ENCODE measurements around the gene CCDC24. TPM values are rescaled to one million over a fixed set of nuclear protein-coding genes. Genes with fewer than 3 reads are reported as not detected.

CCDC24 gene
- total RNA-seq, 5 donors from 2014 or later (not counting 1 experiment from before 2014, with no cell fraction given): 0.50 to 4.3 (median 1.7) TPM

- peaks cover 0 to 26% of the 10 kb centered on the region in 2 experiments for H3K27me3 ChIP-seq (replicated peaks in 1 of 2; ENCODE audit: control insufficient read depth in 2 of 2, extremely low read depth in 1 of 2, insufficient read depth in 2 of 2, low read length in 1 of 2)
- CTCF ChIA-PET: interaction anchor here in 1 of 2 donors (0.6 to 1.5 kb wide), 3 partner anchors 38 to 278 kb away, joined by 3 to 4 read pairs (median 4); no protein-coding TSS in a partner anchor
- no peak overlapping the region for H3K27ac ChIP-seq (ENCODE audit: low read length)
- Mint-ChIP-seq H3K36me3 (no peaks in the 10 kb centered on the region), H3K4me1 (peaks cover 8 to 11% (median 9%) of the 10 kb centered on the region in 3 donors), H3K9me3 (no peaks in the 10 kb centered on the region), H3K27ac (no peak overlapping the region), H3K27me3 (peaks cover 15 to 16% of the 10 kb centered on the region in 2 donors), H3K4me3 (no peak overlapping the region)
- H3K9me3 ChIP-seq: no peaks in the 10 kb centered on the region
- no peaks in the 10 kb centered on the region for H3K4me1 ChIP-seq (ENCODE audit: control insufficient read depth in 1 of 2, extremely low read depth in 1 of 2, insufficient read depth in 2 of 2, low read length in 2 of 2)
- WGBS (ENCODE audit: insufficient coverage): 53% methylated on average over 2 of the region's 16 CpGs
- DNase-seq (no peak), ATAC-seq (replicated peaks in 1 of 4) (no peak)
- no peak overlapping the region for H3K4me3 ChIP-seq (ENCODE audit: control insufficient read depth in 1 of 2, extremely low read depth in 1 of 2, low read length in 1 of 2)
- H3K36me3 ChIP-seq (ENCODE audit: control insufficient read depth in 2 of 2, extremely low read depth in 1 of 2, insufficient read depth in 1 of 2, low read length in 1 of 2): no peaks in the 10 kb centered on the region
- POLR2A ChIA-PET: no interaction called here
Measured at GRCh38 chr1:44043176-44044070, 52.0 kb downstream of the CCDC24 start.

GRCh38 chr1:44044071-44044801 is 52.8 kb downstream of the CCDC24 start:
- no peaks in the 10 kb centered on the region for H3K36me3 ChIP-seq (ENCODE audit: control insufficient read depth in 2 of 2, extremely low read depth in 1 of 2, insufficient read depth in 1 of 2, low read length in 1 of 2)
- no peaks in the 10 kb centered on the region for H3K36me3 Mint-ChIP-seq
- no peak overlapping the region for H3K27ac ChIP-seq (ENCODE audit: low read length)
- ATAC-seq (replicated peaks in 1 of 4): no peak
- POLR2A ChIA-PET: no interaction called here
- no peaks in the 10 kb centered on the region for H3K9me3 ChIP-seq
- no peak for DNase-seq
- no peaks in the 10 kb centered on the region for H3K9me3 Mint-ChIP-seq
- no peak overlapping the region for H3K4me3 Mint-ChIP-seq
- CTCF ChIA-PET: no interaction called here
- no peak overlapping the region for H3K27ac Mint-ChIP-seq
- H3K27me3 ChIP-seq (replicated peaks in 1 of 2; ENCODE audit: control insufficient read depth in 2 of 2, extremely low read depth in 1 of 2, insufficient read depth in 2 of 2, low read length in 1 of 2): peaks cover 0 to 26% of the 10 kb centered on the region in 2 experiments
- peaks cover 8 to 11% (median 11%) of the 10 kb centered on the region in 3 donors for H3K4me1 Mint-ChIP-seq
- peaks cover 15 to 16% of the 10 kb centered on the region in 2 donors for H3K27me3 Mint-ChIP-seq
- 67% methylated on average over 5 of the region's 7 CpGs for WGBS (ENCODE audit: insufficient coverage)
- no peak overlapping the region for H3K4me3 ChIP-seq (ENCODE audit: control insufficient read depth in 1 of 2, extremely low read depth in 1 of 2, low read length in 1 of 2)
- no peaks in the 10 kb centered on the region for H3K4me1 ChIP-seq (ENCODE audit: control insufficient read depth in 1 of 2, extremely low read depth in 1 of 2, insufficient read depth in 2 of 2, low read length in 2 of 2)

- peaks cover 15 to 16% of the 10 kb centered on the region in 2 donors for H3K27me3 Mint-ChIP-seq
- no peak for DNase-seq
- CTCF ChIA-PET: interaction anchor here in 1 of 2 donors (1.2 kb wide), 1 partner anchor 11 kb away, joined by 3 read pairs; no protein-coding TSS in a partner anchor
- WGBS (ENCODE audit: insufficient coverage): 76% methylated on average over 9 of the region's 9 CpGs
- Histone ChIP-seq H3K4me3 (ENCODE audit: control insufficient read depth in 1 of 2, extremely low read depth in 1 of 2, low read length in 1 of 2) (no peak overlapping the region), H3K9me3 (no peaks in the 10 kb centered on the region), H3K27me3 (replicated peaks in 1 of 2; ENCODE audit: control insufficient read depth in 2 of 2, extremely low read depth in 1 of 2, insufficient read depth in 2 of 2, low read length in 1 of 2) (peaks cover 0 to 26% of the 10 kb centered on the region in 2 experiments), H3K27ac (ENCODE audit: low read length) (no peak overlapping the region), H3K36me3 (ENCODE audit: control insufficient read depth in 2 of 2, extremely low read depth in 1 of 2, insufficient read depth in 1 of 2, low read length in 1 of 2) (no peaks in the 10 kb centered on the region), H3K4me1 (ENCODE audit: control insufficient read depth in 1 of 2, extremely low read depth in 1 of 2, insufficient read depth in 2 of 2, low read length in 2 of 2) (no peaks in the 10 kb centered on the region)
- no peaks in the 10 kb centered on the region for H3K36me3 Mint-ChIP-seq
- ATAC-seq (replicated peaks in 1 of 4): no peak
- H3K9me3 Mint-ChIP-seq: no peaks in the 10 kb centered on the region
- peaks cover 8 to 11% (median 11%) of the 10 kb centered on the region in 3 donors for H3K4me1 Mint-ChIP-seq
- POLR2A ChIA-PET: no interaction called here
- H3K4me3 Mint-ChIP-seq: no peak overlapping the region
- H3K27ac Mint-ChIP-seq: no peak overlapping the region
Measured at GRCh38 chr1:44045064-44045463, 53.7 kb downstream of the CCDC24 start.

Other genes with a start within 250 kb of the CCDC24 start
- 1 to 10 TPM in 1 of 5 donors, under 1 TPM in 3, not detected in 1; 0.35 to 1.5 (median 0.51) TPM for gene ARTN, start 57.8 kb upstream of the CCDC24 start, total RNA-seq
- 10 to 100 TPM; 15.3 to 24.3 (median 22.1) TPM for gene IPO13, start 44.6 kb upstream of the CCDC24 start, total RNA-seq
- gene DPH2, start 21.6 kb upstream of the CCDC24 start, total RNA-seq: 10 to 100 TPM; 22.1 to 46.6 (median 41.8) TPM
- gene ATP6V0B, start 16.6 kb upstream of the CCDC24 start, total RNA-seq: 10 to 100 TPM; 57.5 to 88.6 (median 69.5) TPM
- gene B4GALT2, start 12.4 kb upstream of the CCDC24 start, total RNA-seq: 1 to 10 TPM; 1.2 to 5.3 (median 3.1) TPM
- gene SLC6A9, start 39.9 kb downstream of the CCDC24 start, total RNA-seq: 1 to 10 TPM in 4 of 5 donors, not detected in 1; 1.4 to 8.2 (median 6.3) TPM
- not detected for gene KLF17, start 127.2 kb downstream of the CCDC24 start, total RNA-seq
- gene KLF18, start 150.0 kb downstream of the CCDC24 start, total RNA-seq: not detected
- gene DMAP1, start 221.9 kb downstream of the CCDC24 start, total RNA-seq: 10 to 100 TPM; 60.3 to 79.9 (median 75.3) TPM